ENCODE data around the gene KICS2.

GRCh38 chr12:64187370-64187769, 34.7 kb downstream of the KICS2 start:
- TF ChIP-seq, protein P1, sequence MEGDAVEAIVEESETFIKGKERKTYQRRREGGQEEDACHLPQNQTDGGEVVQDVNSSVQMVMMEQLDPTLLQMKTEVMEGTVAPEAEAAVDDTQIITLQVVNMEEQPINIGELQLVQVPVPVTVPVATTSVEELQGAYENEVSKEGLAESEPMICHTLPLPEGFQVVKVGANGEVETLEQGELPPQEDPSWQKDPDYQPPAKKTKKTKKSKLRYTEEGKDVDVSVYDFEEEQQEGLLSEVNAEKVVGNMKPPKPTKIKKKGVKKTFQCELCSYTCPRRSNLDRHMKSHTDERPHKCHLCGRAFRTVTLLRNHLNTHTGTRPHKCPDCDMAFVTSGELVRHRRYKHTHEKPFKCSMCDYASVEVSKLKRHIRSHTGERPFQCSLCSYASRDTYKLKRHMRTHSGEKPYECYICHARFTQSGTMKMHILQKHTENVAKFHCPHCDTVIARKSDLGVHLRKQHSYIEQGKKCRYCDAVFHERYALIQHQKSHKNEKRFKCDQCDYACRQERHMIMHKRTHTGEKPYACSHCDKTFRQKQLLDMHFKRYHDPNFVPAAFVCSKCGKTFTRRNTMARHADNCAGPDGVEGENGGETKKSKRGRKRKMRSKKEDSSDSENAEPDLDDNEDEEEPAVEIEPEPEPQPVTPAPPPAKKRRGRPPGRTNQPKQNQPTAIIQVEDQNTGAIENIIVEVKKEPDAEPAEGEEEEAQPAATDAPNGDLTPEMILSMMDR (IDR thresholded peaks at IDR 0.05), result no peak
- TF ChIP-seq POLR2A (IDR thresholded peaks at IDR 0.05), result no peak

Measured in stomach (tissue), 4 donors.